HepG2 (cell line): ENCODE data around the gene WNT4. TPM values are rescaled to one million over a fixed set of nuclear protein-coding genes. Genes with fewer than 3 reads are reported as not detected.

ENCODE experiments used
- ATAC-seq: fragments of 200-7000 bp; cut with Tn5 transposase; 3 replicates; pipeline ENCODE4 v1.9.1; 2020; ENCODE audit warnings: mild to moderate bottlenecking, moderate library complexity
- BruUV-seq: library from RNA; stranded (reverse); fragments of 400-500 nt; replicated peaks from 2 replicates; lab custom pipeline; 2021; lab: Mats Ljungman, UMichigan
- CTCF ChIA-PET: fragments of 300-600 bp; formaldehyde crosslinking; extraction: SDS; loops from one replicate; lab custom pipeline; 2021; ENCODE audit warnings: low total read pairs, inconsistent platforms, low intra/inter-chr PET ratio; lab: Yijun Ruan, JAX
- POLR2A ChIA-PET: fragments of 350-600 bp; sonication (Branson Sonifier 250); formaldehyde crosslinking; loops from one replicate; lab custom pipeline; 2020; ENCODE audit warnings: antibody characterized with exemption, inconsistent platforms; lab: Yijun Ruan, JAX
- DNase-seq: peaks from one replicate; pipeline ENCODE4 v3.0.0-alpha.2; 2015; ENCODE audit warnings: low spot score
- FAIRE-seq: peaks from 3 replicates; lab custom pipeline; 2011; peaks lifted over from hg19 to GRCh38; lab: Jason Lieb, UNC
- H2AFZ ChIP-seq: one replicate; pipeline ENCODE4 v1.6.1; 2011; ENCODE audit warnings: low read length, inconsistent platforms
- H3K27ac ChIP-seq: fragments of 300-600 bp; 3 replicates; pipeline ENCODE4 v1.8.0; 2011; ENCODE audit warnings: mixed run types, mild to moderate bottlenecking, mixed read lengths, low read length, inconsistent platforms; ENCODE audit not compliant: insufficient read depth; ENCODE audit errors: extremely low read length
- H3K27me3 ChIP-seq, 2 experiments: fragments of 200-600 bp in 1 of 2; 2 replicates in 1 of 2; 3 replicates in 1 of 2; pipeline versions ENCODE4 v1.6.0 to v1.8.0; 2011; ENCODE audit warnings: low read length in 2 of 2, mild to moderate bottlenecking in 2 of 2, moderate library complexity in 2 of 2, inconsistent platforms in 1 of 2; ENCODE audit not compliant: insufficient read depth in 2 of 2, control insufficient read depth in 1 of 2
- H3K36me3 ChIP-seq, 2 experiments: fragments of 200-600 bp in 1 of 2; replicated peaks in 1 of 2; 2 replicates in 1 of 2; 3 replicates in 1 of 2; pipeline versions ENCODE4 v1.5.1 to v1.8.0; 2011; ENCODE audit warnings: low read length in 2 of 2, inconsistent platforms in 1 of 2; ENCODE audit not compliant: insufficient read depth in 2 of 2, control insufficient read depth in 1 of 2
- H3K4me1 ChIP-seq: 2 replicates; pipeline ENCODE4 v1.5.1; 2012; ENCODE audit warnings: low read length, inconsistent platforms; ENCODE audit not compliant: insufficient read depth
- H3K4me2 ChIP-seq: 2 replicates; pipeline ENCODE4 v1.6.0; 2011; ENCODE audit warnings: low read depth, low read length, inconsistent platforms
- H3K4me3 ChIP-seq, 3 experiments: fragments of 200-600 bp in 1 of 3; sonication (generic), shearing (Covaris generic) in 1 of 3; replicated peaks in 1 of 3; 2 replicates each; pipeline ENCODE4 v1.5.1; 2011 to 2016; ENCODE audit warnings: low read length in 3 of 3, inconsistent platforms in 2 of 3, low read depth in 2 of 3, mild to moderate bottlenecking in 2 of 3, control low read depth in 1 of 3, mixed read lengths in 1 of 3; ENCODE audit not compliant: insufficient read depth in 1 of 3
- H3K79me2 ChIP-seq: one replicate; pipeline ENCODE4 v1.6.1; 2011; ENCODE audit warnings: low read length, inconsistent platforms; ENCODE audit not compliant: insufficient read depth
- H3K9ac ChIP-seq: 2 replicates; pipeline ENCODE4 v1.6.0; 2011; ENCODE audit warnings: mild to moderate bottlenecking, low read depth, low read length, inconsistent platforms; ENCODE audit not compliant: insufficient read depth
- H3K9me3 ChIP-seq: 2 replicates; pipeline ENCODE4 v1.5.1; 2012; ENCODE audit warnings: mild to moderate bottlenecking, low read length
- H4K20me1 ChIP-seq: 2 replicates; pipeline ENCODE4 v1.6.0; 2011; ENCODE audit warnings: inconsistent platforms, mild to moderate bottlenecking, low read length, moderate library complexity; ENCODE audit not compliant: insufficient read depth
- CHCHD3 ChIP-seq: sonication (generic); formaldehyde crosslinking; IDR thresholded peaks from 2 replicates; pipeline ENCODE4 v1.8.0; 2022; ENCODE audit warnings: mild to moderate bottlenecking, missing genetic modification reagents, moderate library complexity
- CREB1 ChIP-seq, 2 experiments: fragments of 450-650 bp in 1 of 2; IDR thresholded peaks; 2 replicates each; pipeline ENCODE4 v1.6.1; 2016 to 2017; ENCODE audit warnings: control low read depth in 1 of 2, mild to moderate bottlenecking in 1 of 2, missing compliant biosample characterization in 1 of 2, missing genetic modification characterization in 1 of 2
- CSRNP2 ChIP-seq: sonication (generic); formaldehyde crosslinking; conservative IDR thresholded peaks from 2 replicates; pipeline ENCODE4 v1.8.0; 2022; ENCODE audit warnings: low read depth, missing genetic modification reagents
- HDAC6 ChIP-seq: fragments of 200-600 bp; sonication (generic); IDR thresholded peaks from 2 replicates; pipeline ENCODE4 v1.7.0; 2017; ENCODE audit warnings: mild to moderate bottlenecking, antibody characterized with exemption, low read length, low read depth
- KLF9 ChIP-seq: IDR thresholded peaks from 2 replicates; pipeline ENCODE4 v1.6.1; 2016; ENCODE audit warnings: low read depth
- LBX2 ChIP-seq: sonication (generic); formaldehyde crosslinking; IDR thresholded peaks from 2 replicates; pipeline ENCODE4 v1.5.0; 2020; ENCODE audit warnings: missing genetic modification reagents, mild to moderate bottlenecking, borderline replicate concordance
- MAX ChIP-seq: IDR thresholded peaks from 2 replicates; pipeline ENCODE4 v1.6.1; 2012; ENCODE audit warnings: inconsistent platforms
- POLR2AphosphoS2 ChIP-seq: IDR thresholded peaks from 2 replicates; pipeline ENCODE4 v1.6.1; 2011; ENCODE audit warnings: low read depth, low read length, improper control_type of control experiment
- SALL1 ChIP-seq: sonication (generic); formaldehyde crosslinking; IDR thresholded peaks from 2 replicates; pipeline ENCODE4 v1.8.0; 2022; ENCODE audit warnings: mild to moderate bottlenecking, missing genetic modification reagents
- TCF7 ChIP-seq: sonication (generic); IDR thresholded peaks from 2 replicates; pipeline ENCODE4 v1.6.1; 2016; ENCODE audit warnings: antibody characterized with exemption, low read depth
- ZNF143 ChIP-seq: sonication (generic); formaldehyde crosslinking; IDR thresholded peaks from 2 replicates; pipeline ENCODE4 v1.4.0; 2020; ENCODE audit warnings: missing genetic modification reagents
- ZNF253 ChIP-seq: sonication (generic); formaldehyde crosslinking; IDR thresholded peaks from 2 replicates; pipeline ENCODE4 v1.8.0; 2022; ENCODE audit warnings: mild to moderate bottlenecking, missing genetic modification reagents, borderline replicate concordance
- ZNF563 ChIP-seq: sonication (generic); formaldehyde crosslinking; IDR thresholded peaks from 2 replicates; pipeline ENCODE4 v1.8.0; 2022; ENCODE audit warnings: mild to moderate bottlenecking, moderate library complexity, missing genetic modification reagents
- ZNF609 ChIP-seq: sonication (generic); formaldehyde crosslinking; IDR thresholded peaks from 2 replicates; pipeline ENCODE4 v1.4.0; 2020; ENCODE audit warnings: mild to moderate bottlenecking, missing genetic modification reagents, borderline replicate concordance
- ZNF850 ChIP-seq: sonication (generic); formaldehyde crosslinking; conservative IDR thresholded peaks from 2 replicates; pipeline ENCODE4 v1.9.0; 2021; ENCODE audit warnings: mild to moderate bottlenecking, missing genetic modification reagents
- WGBS: methylation state at CpG from one replicate; pipeline ENCODE4 v1.1.6; 2017; ENCODE audit warnings: low lambda C conversion rate; 5-methylcytosine and 5-hydroxymethylcytosine counted together
- in situ Hi-C: cut with HindIII; loops from 2 replicates; pipeline ENCODE4 v1.10.0; 2017; ENCODE audit warnings: low pct_unique_long_range_greater_than_20kb; ENCODE audit not compliant: extremely low pct_ligation_motif_present
- intact Hi-C: fragments of 100-400 bp; cut with micrococcal nuclease; formaldehyde crosslinking; loops from one replicate; pipeline ENCODE4 v1.10.0; 2022; ENCODE audit not compliant: unreplicated experiment
- polyA plus RNA-seq, 8 experiments: library from polyadenylated mRNA; depleted of rRNA in 3 of 8; stranded (reverse) in 7 of 8; unstranded in 1 of 8; fragments of >200 nt; fragmentation: Illumina TruSeq in 4 of 8; extraction: Trizol in 4 of 8; gene quantifications; 2 replicates each; pipeline versions ENCODE4 v1.2.1 to v1.2.3, GENCODE V29; 2011 to 2016; ENCODE audit warnings: low read depth in 4 of 8, missing spikeins in 1 of 8, mixed read lengths in 1 of 8; ENCODE audit not compliant: insufficient read depth in 1 of 8
- total RNA-seq, 5 experiments: library from RNA; depleted of rRNA; stranded (reverse); fragments of >200 nt; fragmentation: Illumina TruSeq; extraction: Trizol; gene quantifications; 2 replicates each; pipeline ENCODE4 v1.2.3, GENCODE V29; 2016; ENCODE audit warnings: low read depth in 1 of 5

The WNT4 gene
- total and polyA plus RNA-seq, 2 of the 13 experiments (the other 11 are each of a cell fraction or from before 2014, with no cell fraction given): not detected

GRCh38 chr1:22184454-22184853 is 41.6 kb upstream of the WNT4 start (continued):
- TF ChIP-seq CSRNP2 (CRISPR knock-in tag) (no peak), SALL1 (CRISPR knock-in tag) (no peak)

- H3K4me3 ChIP-seq: no peak overlapping the region
- H3K79me2 ChIP-seq: no peaks in the 10 kb centered on the region
- no peaks in the 10 kb centered on the region for H3K4me1 ChIP-seq
- CTCF ChIA-PET: no interaction called here
- WGBS: 11% methylated on average over 6 of the region's 11 CpGs
- DNase-seq (no peak), FAIRE-seq (no peak), ATAC-seq (no peak)
- POLR2A ChIA-PET: no interaction called here
- in situ Hi-C loops (no loop called here), intact Hi-C loops (no loop called here)
- no TSS peak for BruUV-seq
- H4K20me1 ChIP-seq: no peaks in the 10 kb centered on the region
- peaks cover 0 to 54% of the 10 kb centered on the region in 2 experiments; a peak in 2 of 5 replicates for H3K27me3 ChIP-seq
- H3K27ac ChIP-seq: no peak overlapping the region
- no peaks in the 10 kb centered on the region for H3K9me3 ChIP-seq
- H2AFZ ChIP-seq: no peak overlapping the region
- H3K4me2 ChIP-seq: no peak overlapping the region
- no peak overlapping the region for H3K9ac ChIP-seq
- no peaks in the 10 kb centered on the region for H3K36me3 ChIP-seq
- TF ChIP-seq LBX2: no peak
- no peak for TF ChIP-seq ZNF253 (CRISPR knock-in tag)
- no peak for TF ChIP-seq ZNF850 (CRISPR knock-in tag)
- TF ChIP-seq ZNF143 (CRISPR knock-in tag): no peak
- TF ChIP-seq POLR2AphosphoS2: no peak
- TF ChIP-seq HDAC6: no peak
- TF ChIP-seq CREB1 (IDR thresholded peaks at IDR 0.05): no peak
- no peak for TF ChIP-seq CREB1 (CRISPR knock-in tag; IDR thresholded peaks at IDR 0.05)
- no peak for TF ChIP-seq CHCHD3 (CRISPR knock-in tag)
- TF ChIP-seq ZNF609 (CRISPR knock-in tag): no peak
- no peak for TF ChIP-seq TCF7
- TF ChIP-seq KLF9 (CRISPR knock-in tag): no peak
- TF ChIP-seq ZNF563 (CRISPR knock-in tag): no peak
- TF ChIP-seq MAX: no peak
Observed at GRCh38 chr1:22182715-22183114, 39.8 kb upstream of the WNT4 start.
